ENCODE measurements around the gene D2HGDH.
A peak's percentile ranks its signal among the peaks of the same experiment; 100 is the strongest.

Gene D2HGDH

GRCh38 chr2:241812730-241813643 lies 78.6 kb downstream of the D2HGDH start:
- H3F3A ChIP-seq (ENCODE audit: control insufficient read depth, insufficient read depth) = no peaks in the 10 kb centered on the region
- H3K4me1 ChIP-seq (ENCODE audit: control insufficient read depth, low read length) = peaks cover 26% of the 10 kb centered on the region
- no peaks in the 10 kb centered on the region for H3K79me2 ChIP-seq (ENCODE audit: control insufficient read depth, low read length)
- peak overlapping the region; percentile 52; the same call in 1 of the 2 replicates for H3K4me2 ChIP-seq (ENCODE audit: low read length)
- H4K20me1 ChIP-seq (ENCODE audit: control insufficient read depth, insufficient read depth, low read depth, low read length) = no peaks in the 10 kb centered on the region
- H3K27me3 ChIP-seq (ENCODE audit: control insufficient read depth, low read length) = no peaks in the 10 kb centered on the region
- H3K9me2 ChIP-seq (replicated peaks; ENCODE audit: control insufficient read depth, low read length) = no peaks in the 10 kb centered on the region
- H3K27ac ChIP-seq (ENCODE audit: low read depth, low read length) = no peak overlapping the region
- no peaks in the 10 kb centered on the region for H3K36me3 ChIP-seq (ENCODE audit: control insufficient read depth, low read length)
- no peak for TF ChIP-seq EZH2phosphoT487 (IDR thresholded peaks at IDR 0.05; ENCODE audit: borderline replicate concordance, low read length)
- TF ChIP-seq, protein P1, sequence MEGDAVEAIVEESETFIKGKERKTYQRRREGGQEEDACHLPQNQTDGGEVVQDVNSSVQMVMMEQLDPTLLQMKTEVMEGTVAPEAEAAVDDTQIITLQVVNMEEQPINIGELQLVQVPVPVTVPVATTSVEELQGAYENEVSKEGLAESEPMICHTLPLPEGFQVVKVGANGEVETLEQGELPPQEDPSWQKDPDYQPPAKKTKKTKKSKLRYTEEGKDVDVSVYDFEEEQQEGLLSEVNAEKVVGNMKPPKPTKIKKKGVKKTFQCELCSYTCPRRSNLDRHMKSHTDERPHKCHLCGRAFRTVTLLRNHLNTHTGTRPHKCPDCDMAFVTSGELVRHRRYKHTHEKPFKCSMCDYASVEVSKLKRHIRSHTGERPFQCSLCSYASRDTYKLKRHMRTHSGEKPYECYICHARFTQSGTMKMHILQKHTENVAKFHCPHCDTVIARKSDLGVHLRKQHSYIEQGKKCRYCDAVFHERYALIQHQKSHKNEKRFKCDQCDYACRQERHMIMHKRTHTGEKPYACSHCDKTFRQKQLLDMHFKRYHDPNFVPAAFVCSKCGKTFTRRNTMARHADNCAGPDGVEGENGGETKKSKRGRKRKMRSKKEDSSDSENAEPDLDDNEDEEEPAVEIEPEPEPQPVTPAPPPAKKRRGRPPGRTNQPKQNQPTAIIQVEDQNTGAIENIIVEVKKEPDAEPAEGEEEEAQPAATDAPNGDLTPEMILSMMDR (IDR thresholded peaks at IDR 0.05; ENCODE audit: low read depth, low read length, poor library complexity, severe bottlenecking) = no peak
- no peak overlapping the region for H3K4me3 ChIP-seq (ENCODE audit: low read length)
- no peaks in the 10 kb centered on the region for H3K9me3 ChIP-seq (ENCODE audit: control insufficient read depth, insufficient read depth, low read length)

DNA sequence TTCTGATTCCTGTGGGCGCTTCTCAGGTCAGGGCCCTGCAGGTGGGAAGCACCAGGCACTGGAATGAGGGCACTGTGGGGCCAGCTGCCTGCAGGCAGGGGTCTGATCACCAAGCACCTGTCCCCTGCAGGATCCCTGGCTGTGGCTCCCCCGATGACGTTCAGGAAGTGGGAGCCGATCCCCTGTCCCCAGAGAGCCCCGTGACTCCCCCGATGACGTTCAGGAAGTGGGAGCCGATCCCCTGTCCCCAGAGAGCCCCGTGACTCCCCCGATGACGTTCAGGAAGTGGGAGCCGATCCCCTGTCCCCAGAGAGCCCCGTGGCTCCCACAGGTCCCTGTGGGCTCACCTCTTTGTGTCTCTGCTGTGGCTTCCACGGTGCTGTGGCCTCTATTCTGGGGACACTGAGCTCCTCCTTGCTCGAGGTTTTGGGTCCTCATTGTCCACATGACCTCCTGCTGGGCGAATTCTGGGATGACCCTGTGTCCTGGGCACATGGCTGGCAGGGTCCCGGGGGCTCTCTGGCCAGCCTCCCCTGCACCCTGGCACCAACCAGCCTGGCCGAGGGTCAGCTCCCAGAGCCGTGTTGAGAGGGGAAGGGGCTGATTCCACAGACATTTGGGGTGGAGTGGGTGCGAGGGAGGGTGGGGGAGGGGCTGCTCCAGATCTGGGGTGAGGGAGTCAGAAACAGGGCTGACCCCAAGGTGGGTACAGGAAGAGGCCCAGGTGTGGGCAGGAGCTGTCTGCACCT lies 79.4 kb downstream of the D2HGDH start:
- no peaks in the 10 kb centered on the region for H3K27me3 ChIP-seq (ENCODE audit: control insufficient read depth, low read length)
- TF ChIP-seq, protein P1 (IDR thresholded peaks at IDR 0.05; ENCODE audit: low read depth, low read length, poor library complexity, severe bottlenecking) = no peak
- TF ChIP-seq EZH2phosphoT487 (IDR thresholded peaks at IDR 0.05; ENCODE audit: borderline replicate concordance, low read length) = no peak

GRCh38 chr2:241814393-241814642 lies 79.9 kb downstream of the D2HGDH start:
- H3K27ac ChIP-seq (ENCODE audit: low read depth, low read length) = no peak overlapping the region
- no peaks in the 10 kb centered on the region for H4K20me1 ChIP-seq (ENCODE audit: control insufficient read depth, insufficient read depth, low read depth, low read length)
- no peaks in the 10 kb centered on the region for H3K79me2 ChIP-seq (ENCODE audit: control insufficient read depth, low read length)
- H3K9me3 ChIP-seq (ENCODE audit: control insufficient read depth, insufficient read depth, low read length) = no peaks in the 10 kb centered on the region
- TF ChIP-seq EZH2phosphoT487 (IDR thresholded peaks at IDR 0.05; ENCODE audit: borderline replicate concordance, low read length) = no peak
- TF ChIP-seq, protein P1 (IDR thresholded peaks at IDR 0.05; ENCODE audit: low read depth, low read length, poor library complexity, severe bottlenecking) = no peak
- H3K4me3 ChIP-seq (ENCODE audit: low read length) = no peak overlapping the region
- peak overlapping the region; percentile 52; the same call in 1 of the 2 replicates for H3K4me2 ChIP-seq (ENCODE audit: low read length)
- peaks cover 29% of the 10 kb centered on the region for H3K4me1 ChIP-seq (ENCODE audit: control insufficient read depth, low read length)
- H3K27me3 ChIP-seq (ENCODE audit: control insufficient read depth, low read length) = no peaks in the 10 kb centered on the region
- no peaks in the 10 kb centered on the region for H3K9me2 ChIP-seq (replicated peaks; ENCODE audit: control insufficient read depth, low read length)
- no peaks in the 10 kb centered on the region for H3K36me3 ChIP-seq (ENCODE audit: control insufficient read depth, low read length)
- H3F3A ChIP-seq (ENCODE audit: control insufficient read depth, insufficient read depth) = no peaks in the 10 kb centered on the region

More for the DNA sequence above, 79.4 kb downstream of the D2HGDH start:
- Histone ChIP-seq H3K27ac (ENCODE audit: low read depth, low read length) (0 out of 2 replicates have a peak overlapping the region, but pooled peaks have one; percentile 21), H3K79me2 (ENCODE audit: control insufficient read depth, low read length) (no peaks in the 10 kb centered on the region), H3K9me2 (replicated peaks; ENCODE audit: control insufficient read depth, low read length) (no peaks in the 10 kb centered on the region), H3F3A (ENCODE audit: control insufficient read depth, insufficient read depth) (no peaks in the 10 kb centered on the region), H3K9me3 (ENCODE audit: control insufficient read depth, insufficient read depth, low read length) (no peaks in the 10 kb centered on the region), H3K4me1 (ENCODE audit: control insufficient read depth, low read length) (peaks cover 29% of the 10 kb centered on the region), H3K4me2 (ENCODE audit: low read length) (peak overlapping the region; percentile 52), H3K36me3 (ENCODE audit: control insufficient read depth, low read length) (no peaks in the 10 kb centered on the region), H3K4me3 (ENCODE audit: low read length) (no peak overlapping the region), H4K20me1 (ENCODE audit: control insufficient read depth, insufficient read depth, low read depth, low read length) (no peaks in the 10 kb centered on the region)

Measured in DOHH2 (cell line).